ENCODE measurements around the gene ARHGAP18. TPM values are rescaled to one million over a fixed set of nuclear protein-coding genes. Genes with fewer than 3 reads are reported as not detected.

The ARHGAP18 gene
- total and polyA plus RNA-seq, 2 experiments from 2014 or later, result 4.3 to 5.0 TPM

- TF ChIP-seq, protein P1, sequence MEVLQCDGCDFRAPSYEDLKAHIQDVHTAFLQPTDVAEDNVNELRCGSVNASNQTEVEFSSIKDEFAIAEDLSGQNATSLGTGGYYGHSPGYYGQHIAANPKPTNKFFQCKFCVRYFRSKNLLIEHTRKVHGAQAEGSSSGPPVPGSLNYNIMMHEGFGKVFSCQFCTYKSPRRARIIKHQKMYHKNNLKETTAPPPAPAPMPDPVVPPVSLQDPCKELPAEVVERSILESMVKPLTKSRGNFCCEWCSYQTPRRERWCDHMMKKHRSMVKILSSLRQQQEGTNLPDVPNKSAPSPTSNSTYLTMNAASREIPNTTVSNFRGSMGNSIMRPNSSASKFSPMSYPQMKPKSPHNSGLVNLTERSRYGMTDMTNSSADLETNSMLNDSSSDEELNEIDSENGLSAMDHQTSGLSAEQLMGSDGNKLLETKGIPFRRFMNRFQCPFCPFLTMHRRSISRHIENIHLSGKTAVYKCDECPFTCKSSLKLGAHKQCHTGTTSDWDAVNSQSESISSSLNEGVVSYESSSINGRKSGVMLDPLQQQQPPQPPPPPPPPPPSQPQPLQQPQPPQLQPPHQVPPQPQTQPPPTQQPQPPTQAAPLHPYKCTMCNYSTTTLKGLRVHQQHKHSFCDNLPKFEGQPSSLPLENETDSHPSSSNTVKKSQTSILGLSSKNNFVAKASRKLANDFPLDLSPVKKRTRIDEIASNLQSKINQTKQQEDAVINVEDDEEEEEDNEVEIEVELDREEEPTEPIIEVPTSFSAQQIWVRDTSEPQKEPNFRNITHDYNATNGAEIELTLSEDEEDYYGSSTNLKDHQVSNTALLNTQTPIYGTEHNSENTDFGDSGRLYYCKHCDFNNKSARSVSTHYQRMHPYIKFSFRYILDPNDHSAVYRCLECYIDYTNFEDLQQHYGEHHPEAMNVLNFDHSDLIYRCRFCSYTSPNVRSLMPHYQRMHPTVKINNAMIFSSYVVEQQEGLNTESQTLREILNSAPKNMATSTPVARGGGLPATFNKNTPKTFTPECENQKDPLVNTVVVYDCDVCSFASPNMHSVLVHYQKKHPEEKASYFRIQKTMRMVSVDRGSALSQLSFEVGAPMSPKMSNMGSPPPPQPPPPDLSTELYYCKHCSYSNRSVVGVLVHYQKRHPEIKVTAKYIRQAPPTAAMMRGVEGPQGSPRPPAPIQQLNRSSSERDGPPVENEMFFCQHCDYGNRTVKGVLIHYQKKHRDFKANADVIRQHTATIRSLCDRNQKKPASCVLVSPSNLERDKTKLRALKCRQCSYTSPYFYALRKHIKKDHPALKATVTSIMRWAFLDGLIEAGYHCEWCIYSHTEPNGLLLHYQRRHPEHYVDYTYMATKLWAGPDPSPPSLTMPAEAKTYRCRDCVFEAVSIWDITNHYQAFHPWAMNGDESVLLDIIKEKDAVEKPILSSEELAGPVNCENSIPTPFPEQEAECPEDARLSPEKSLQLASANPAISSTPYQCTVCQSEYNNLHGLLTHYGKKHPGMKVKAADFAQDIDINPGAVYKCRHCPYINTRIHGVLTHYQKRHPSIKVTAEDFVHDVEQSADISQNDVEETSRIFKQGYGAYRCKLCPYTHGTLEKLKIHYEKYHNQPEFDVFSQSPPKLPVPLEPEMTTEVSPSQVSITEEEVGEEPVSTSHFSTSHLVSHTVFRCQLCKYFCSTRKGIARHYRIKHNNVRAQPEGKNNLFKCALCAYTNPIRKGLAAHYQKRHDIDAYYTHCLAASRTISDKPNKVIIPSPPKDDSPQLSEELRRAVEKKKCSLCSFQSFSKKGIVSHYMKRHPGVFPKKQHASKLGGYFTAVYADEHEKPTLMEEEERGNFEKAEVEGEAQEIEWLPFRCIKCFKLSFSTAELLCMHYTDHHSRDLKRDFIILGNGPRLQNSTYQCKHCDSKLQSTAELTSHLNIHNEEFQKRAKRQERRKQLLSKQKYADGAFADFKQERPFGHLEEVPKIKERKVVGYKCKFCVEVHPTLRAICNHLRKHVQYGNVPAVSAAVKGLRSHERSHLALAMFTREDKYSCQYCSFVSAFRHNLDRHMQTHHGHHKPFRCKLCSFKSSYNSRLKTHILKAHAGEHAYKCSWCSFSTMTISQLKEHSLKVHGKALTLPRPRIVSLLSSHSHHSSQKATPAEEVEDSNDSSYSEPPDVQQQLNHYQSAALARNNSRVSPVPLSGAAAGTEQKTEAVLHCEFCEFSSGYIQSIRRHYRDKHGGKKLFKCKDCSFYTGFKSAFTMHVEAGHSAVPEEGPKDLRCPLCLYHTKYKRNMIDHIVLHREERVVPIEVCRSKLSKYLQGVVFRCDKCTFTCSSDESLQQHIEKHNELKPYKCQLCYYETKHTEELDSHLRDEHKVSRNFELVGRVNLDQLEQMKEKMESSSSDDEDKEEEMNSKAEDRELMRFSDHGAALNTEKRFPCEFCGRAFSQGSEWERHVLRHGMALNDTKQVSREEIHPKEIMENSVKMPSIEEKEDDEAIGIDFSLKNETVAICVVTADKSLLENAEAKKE (CRISPR knock-in tag; IDR thresholded peaks at IDR 0.05), result no peak
- no peak for TF ChIP-seq REST (IDR thresholded peaks at IDR 0.05; ENCODE audit: unreplicated experiment)
- TF ChIP-seq ZNF114 (CRISPR knock-in tag; IDR thresholded peaks at IDR 0.05), result no peak
- no peak for TF ChIP-seq JUNB (IDR thresholded peaks at IDR 0.05; ENCODE audit: unreplicated experiment)
- no peak for TF ChIP-seq EZH2phosphoT487 (IDR thresholded peaks at IDR 0.05; ENCODE audit: unreplicated experiment)
- TF ChIP-seq CREB1 (CRISPR knock-in tag; IDR thresholded peaks at IDR 0.05; ENCODE audit: low read depth), result no peak
Measured at GRCh38 chr6:129661536-129662405, 48.2 kb downstream of the ARHGAP18 start (continued).
